ENCODE data around the gene ADAT1. TPM values are rescaled to one million over a fixed set of nuclear protein-coding genes. Genes with fewer than 3 reads are reported as not detected.

The ADAT1 gene
- total RNA-seq, 1 experiment from 2014 or later, result 60.2 TPM

GRCh38 chr16:75624921-75625334, 1.8 kb upstream of the ADAT1 start:
- peak; percentile 18 for DNase-seq (ENCODE audit: unreplicated experiment)
- Mint-ChIP-seq H3K27me3 (ENCODE audit: insufficient read depth, unreplicated experiment) (no peaks in the 10 kb centered on the region), H3K4me3 (ENCODE audit: unreplicated experiment) (no peak overlapping the region), H3K9me3 (ENCODE audit: unreplicated experiment) (no peaks in the 10 kb centered on the region), H3K36me3 (ENCODE audit: insufficient read depth, unreplicated experiment) (peaks cover 62% of the 10 kb centered on the region), H3K27ac (ENCODE audit: low read depth, unreplicated experiment) (no peak overlapping the region), H3K4me1 (ENCODE audit: insufficient read depth, unreplicated experiment) (peaks cover 25% of the 10 kb centered on the region)
- ChIA-PET CTCF (interaction anchor here (0.6 kb wide), 1 partner anchor 198 kb away, joined by 4 read pairs; no protein-coding TSS in a partner anchor), POLR2A (no interaction called here)
- BruUV-seq (replicated peaks), result no TSS peak
- intact Hi-C loops (cut with micrococcal nuclease), result loop anchor here (5.0 to 10.0 kb wide), 3 partner anchors 58 to 420 kb away; partner anchors contain the start of genes CTRB2 and GABARAPL2
- no peak for TF ChIP-seq CTCF (IDR thresholded peaks at IDR 0.05; ENCODE audit: unreplicated experiment)

- CTCF ChIA-PET, result interaction anchor here (0.6 to 2.7 kb wide), 15 partner anchors 10 to 338 kb away, joined by 3 to 19 read pairs (median 4); partner anchors contain the start of gene GABARAPL2
- intact Hi-C loops (cut with micrococcal nuclease), result loop anchor here (1.0 to 10.0 kb wide), 5 partner anchors 54 to 416 kb away; partner anchors contain the start of genes CTRB2 and GABARAPL2
- no peak overlapping the region for H3K27ac Mint-ChIP-seq (ENCODE audit: low read depth, unreplicated experiment)
- no peaks in the 10 kb centered on the region for H3K9me3 Mint-ChIP-seq (ENCODE audit: unreplicated experiment)
- peaks cover 25% of the 10 kb centered on the region for H3K4me1 Mint-ChIP-seq (ENCODE audit: insufficient read depth, unreplicated experiment)
- peak; percentile 40 for TF ChIP-seq CTCF (IDR thresholded peaks at IDR 0.05; ENCODE audit: unreplicated experiment)
- POLR2A ChIA-PET, result interaction anchor here (0.5 to 3.5 kb wide), 8 partner anchors 28 to 422 kb away, joined by 3 to 76 read pairs (median 8); partner anchors contain the start of genes KARS1, TERF2IP and TMEM231
- BruUV-seq (replicated peaks), result no TSS peak
- peak overlapping the region; percentile 84 for H3K4me3 Mint-ChIP-seq (ENCODE audit: unreplicated experiment)
- H3K36me3 Mint-ChIP-seq (ENCODE audit: insufficient read depth, unreplicated experiment), result peaks cover 51% of the 10 kb centered on the region
- H3K27me3 Mint-ChIP-seq (ENCODE audit: insufficient read depth, unreplicated experiment), result no peaks in the 10 kb centered on the region
- DNase-seq (ENCODE audit: unreplicated experiment), result peak; percentile 46
These were observed 2.0 kb downstream of the ADAT1 start for GRCh38 chr16:75621170-75621477.

- POLR2A ChIA-PET, result interaction anchor here (0.6 to 3.5 kb wide), 7 partner anchors 28 to 421 kb away, joined by 3 to 76 read pairs (median 5); partner anchors contain the start of genes KARS1, TERF2IP and TMEM231
- H3K36me3 Mint-ChIP-seq (ENCODE audit: insufficient read depth, unreplicated experiment), result peaks cover 51% of the 10 kb centered on the region
- H3K4me3 Mint-ChIP-seq (ENCODE audit: unreplicated experiment), result no peak overlapping the region
- no peak overlapping the region for H3K27ac Mint-ChIP-seq (ENCODE audit: low read depth, unreplicated experiment)
- CTCF ChIA-PET, result interaction anchor here (0.6 to 1.7 kb wide), 6 partner anchors 12 to 423 kb away, joined by 3 to 5 read pairs (median 3); partner anchors contain the start of gene GABARAPL2
- H3K4me1 Mint-ChIP-seq (ENCODE audit: insufficient read depth, unreplicated experiment), result peaks cover 19% of the 10 kb centered on the region
- H3K9me3 Mint-ChIP-seq (ENCODE audit: unreplicated experiment), result no peaks in the 10 kb centered on the region
- no peaks in the 10 kb centered on the region for H3K27me3 Mint-ChIP-seq (ENCODE audit: insufficient read depth, unreplicated experiment)
- DNase-seq (ENCODE audit: unreplicated experiment), result no peak
- no peak for TF ChIP-seq CTCF (IDR thresholded peaks at IDR 0.05; ENCODE audit: unreplicated experiment)
- BruUV-seq (replicated peaks), result no TSS peak
- intact Hi-C loops (cut with micrococcal nuclease), result loop anchor here (1.0 to 10.0 kb wide), 5 partner anchors 53 to 416 kb away; partner anchors contain the start of genes CTRB2 and GABARAPL2
These were observed 2.5 kb downstream of the ADAT1 start for GRCh38 chr16:75620326-75621169.

- CTCF ChIA-PET, result interaction anchor here (0.9 to 1.5 kb wide), 5 partner anchors 25 to 420 kb away, joined by 3 to 5 read pairs (median 3); partner anchors contain the start of gene TMEM170A
- no TSS peak for BruUV-seq (replicated peaks)
- intact Hi-C loops (cut with micrococcal nuclease), result no loop called here
- POLR2A ChIA-PET, result no interaction called here
- no peak for TF ChIP-seq CTCF (IDR thresholded peaks at IDR 0.05; ENCODE audit: unreplicated experiment)
- Mint-ChIP-seq H3K36me3 (ENCODE audit: insufficient read depth, unreplicated experiment) (peaks cover 62% of the 10 kb centered on the region), H3K9me3 (ENCODE audit: unreplicated experiment) (no peaks in the 10 kb centered on the region), H3K4me3 (ENCODE audit: unreplicated experiment) (no peak overlapping the region), H3K27me3 (ENCODE audit: insufficient read depth, unreplicated experiment) (no peaks in the 10 kb centered on the region), H3K4me1 (ENCODE audit: insufficient read depth, unreplicated experiment) (peaks cover 10% of the 10 kb centered on the region), H3K27ac (ENCODE audit: low read depth, unreplicated experiment) (no peak overlapping the region)
- no peak for DNase-seq (ENCODE audit: unreplicated experiment)
These were observed 4.3 kb downstream of the ADAT1 start for GRCh38 chr16:75618780-75619179.
